Duodenal mucosa (tissue), 2 donors: ENCODE measurements around the gene LGALS12.
"Not testable (repeated sequence)": the region's sequence is repeated elsewhere in the genome, so short reads cannot be mapped to it uniquely, and the experiment has no call there.

Experiments used
- H3K27ac ChIP-seq: one replicate; pipeline ENCODE4 v1.7.0; 2013; ENCODE audit warnings: low read depth, low read length
- H3K27me3 ChIP-seq, 2 donors: one replicate each; pipeline ENCODE4 v1.7.0; 2013; ENCODE audit warnings: low read length in 2 of 2, control low read depth in 1 of 2; ENCODE audit not compliant: insufficient read depth in 2 of 2, control insufficient read depth in 1 of 2
- H3K36me3 ChIP-seq, 2 donors: one replicate each; pipeline ENCODE4 v1.7.0; 2013; ENCODE audit warnings: low read length in 2 of 2, control low read depth in 1 of 2; ENCODE audit not compliant: insufficient read depth in 2 of 2, control insufficient read depth in 1 of 2
- H3K4me1 ChIP-seq, 2 donors: one replicate each; pipeline ENCODE4 v1.7.0; 2013; ENCODE audit warnings: low read length in 2 of 2, control low read depth in 1 of 2; ENCODE audit not compliant: insufficient read depth in 2 of 2, control insufficient read depth in 1 of 2
- H3K4me3 ChIP-seq, 2 donors: one replicate each; pipeline ENCODE4 v1.7.0; 2013; ENCODE audit warnings: low read length in 2 of 2, low read depth in 1 of 2
- H3K9ac ChIP-seq, 2 donors: one replicate each; pipeline ENCODE4 v1.7.0; 2013; ENCODE audit warnings: low read length in 2 of 2, low read depth in 1 of 2
- H3K9me3 ChIP-seq, 2 donors: one replicate each; pipeline ENCODE4 v1.7.0; 2013; ENCODE audit warnings: low read length in 2 of 2, control low read depth in 1 of 2; ENCODE audit not compliant: control insufficient read depth in 1 of 2

The LGALS12 gene

GRCh38 chr11:63542506-63542905 lies 36.6 kb downstream of the LGALS12 start:
- H3K9ac ChIP-seq, H3K4me3 ChIP-seq, H3K27ac ChIP-seq, H3K9me3 ChIP-seq, H3K27me3 ChIP-seq: not testable (repeated sequence)
- peaks cover 3 to 35% of the 10 kb centered on the region in 2 donors for H3K36me3 ChIP-seq
- peaks cover 15 to 17% of the 10 kb centered on the region in 2 donors for H3K4me1 ChIP-seq

DNA sequence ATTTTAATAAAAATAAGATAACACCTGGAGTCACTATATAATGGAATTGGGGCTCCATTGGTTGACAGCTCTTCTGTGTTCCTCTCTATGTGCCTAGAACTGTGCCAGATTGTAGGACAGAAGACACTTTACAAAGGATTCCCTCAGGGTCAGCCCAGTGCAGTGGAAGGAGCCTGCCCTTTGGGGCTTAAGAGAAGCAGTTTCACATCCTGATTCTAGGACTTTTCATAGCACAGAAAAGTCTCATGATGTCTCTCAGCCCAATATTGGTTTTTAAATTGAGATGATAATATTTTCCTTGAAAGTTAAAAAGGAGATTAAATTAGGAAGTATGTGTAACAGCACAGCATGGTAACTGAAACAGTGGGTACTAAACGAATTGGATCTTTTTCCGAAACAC lies 37.8 kb downstream of the LGALS12 start:
- H3K9me3 ChIP-seq, result no peaks in the 10 kb centered on the region
- H3K27ac ChIP-seq, result no peak overlapping the region
- peaks cover 3 to 5% of the 10 kb centered on the region in 2 donors for H3K4me1 ChIP-seq
- H3K9ac ChIP-seq, result no peak overlapping the region
- H3K27me3 ChIP-seq, result no peaks in the 10 kb centered on the region
- H3K36me3 ChIP-seq, result peaks cover 3 to 35% of the 10 kb centered on the region in 2 donors
- no peak overlapping the region for H3K4me3 ChIP-seq

DNA sequence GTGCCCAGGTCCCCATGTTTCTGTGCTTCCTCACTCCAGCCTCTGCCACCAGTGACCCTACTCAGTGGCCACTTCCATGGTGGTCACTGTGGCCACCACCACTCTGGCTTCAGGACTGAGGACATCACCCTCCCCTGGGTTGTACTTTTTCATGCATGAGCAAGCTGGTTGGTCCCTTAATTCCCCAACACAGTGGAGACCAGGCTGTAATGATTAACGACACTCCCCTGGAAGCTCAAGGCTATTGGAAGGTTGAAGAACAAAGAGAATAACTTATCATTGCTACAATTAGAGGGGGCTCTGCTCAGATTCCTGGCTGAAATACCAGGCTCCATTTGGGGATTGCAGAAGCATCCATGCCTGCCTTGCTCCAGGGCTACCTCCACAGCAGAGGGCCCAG lies 41.2 kb downstream of the LGALS12 start:
- H3K9me3 ChIP-seq, result no peaks in the 10 kb centered on the region
- H3K4me1 ChIP-seq, result no peaks in the 10 kb centered on the region
- H3K27ac ChIP-seq, result no peak overlapping the region
- no peak overlapping the region for H3K4me3 ChIP-seq
- peaks cover 3 to 29% of the 10 kb centered on the region in 2 donors for H3K36me3 ChIP-seq
- no peaks in the 10 kb centered on the region for H3K27me3 ChIP-seq
- no peak overlapping the region for H3K9ac ChIP-seq

- Histone ChIP-seq H3K4me1 (no peaks in the 10 kb centered on the region), H3K9ac (no peak overlapping the region), H3K27ac (no peak overlapping the region), H3K27me3 (no peaks in the 10 kb centered on the region), H3K36me3 (peaks cover 3 to 29% of the 10 kb centered on the region in 2 donors), H3K9me3 (no peaks in the 10 kb centered on the region), H3K4me3 (no peak overlapping the region)
Measured at GRCh38 chr11:63548178-63548577, 42.3 kb downstream of the LGALS12 start.

- Histone ChIP-seq H3K4me3 (no peak overlapping the region), H3K27ac (no peak overlapping the region), H3K9me3 (no peaks in the 10 kb centered on the region), H3K4me1 (peaks cover 0 to 4% of the 10 kb centered on the region in 2 donors), H3K36me3 (peaks cover 3 to 28% of the 10 kb centered on the region in 2 donors), H3K9ac (no peak overlapping the region), H3K27me3 (no peaks in the 10 kb centered on the region)
Measured at GRCh38 chr11:63549411-63549810, 43.5 kb downstream of the LGALS12 start.

DNA sequence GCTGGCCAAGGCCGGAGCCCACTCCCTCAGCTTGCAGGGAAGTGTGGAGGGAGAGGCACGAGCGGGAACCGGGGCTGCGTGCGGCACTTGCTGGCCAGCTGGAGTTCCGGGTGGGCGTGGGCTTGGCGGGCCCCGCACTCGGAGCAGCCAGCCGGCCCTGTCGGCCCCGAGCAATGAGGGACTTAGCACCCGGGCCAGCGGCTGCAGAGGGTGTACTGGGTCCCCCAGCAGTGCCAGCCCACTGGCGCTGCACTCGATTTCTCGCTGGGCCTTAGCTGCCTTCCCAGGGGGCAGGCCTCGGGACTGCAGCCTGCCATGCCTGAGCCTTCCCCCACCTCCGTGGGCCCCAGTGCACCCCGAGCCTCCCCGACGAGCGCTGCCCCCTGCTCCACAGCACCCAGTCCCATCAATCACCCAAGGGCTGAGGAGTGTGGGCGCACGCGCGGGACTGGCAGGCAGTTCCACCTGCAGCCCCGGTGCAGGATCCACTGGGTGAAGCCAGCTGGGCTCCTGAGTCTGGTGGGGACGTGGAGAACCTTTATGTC lies 44.3 kb downstream of the LGALS12 start:
- H3K27ac ChIP-seq, H3K4me3 ChIP-seq, H3K9ac ChIP-seq, H3K9me3 ChIP-seq, H3K27me3 ChIP-seq, H3K4me1 ChIP-seq: not testable (repeated sequence)
- peaks cover 3 to 20% of the 10 kb centered on the region in 2 donors for H3K36me3 ChIP-seq

GRCh38 chr11:63551091-63551888 lies 45.4 kb downstream of the LGALS12 start:
- no peak overlapping the region for H3K27ac ChIP-seq
- H3K27me3 ChIP-seq, result no peaks in the 10 kb centered on the region
- peaks cover 3 to 9% of the 10 kb centered on the region in 2 donors for H3K36me3 ChIP-seq
- peaks cover 0 to 4% of the 10 kb centered on the region in 2 donors for H3K4me1 ChIP-seq
- no peak overlapping the region for H3K9ac ChIP-seq
- H3K9me3 ChIP-seq, result no peaks in the 10 kb centered on the region
- no peak overlapping the region for H3K4me3 ChIP-seq

DNA sequence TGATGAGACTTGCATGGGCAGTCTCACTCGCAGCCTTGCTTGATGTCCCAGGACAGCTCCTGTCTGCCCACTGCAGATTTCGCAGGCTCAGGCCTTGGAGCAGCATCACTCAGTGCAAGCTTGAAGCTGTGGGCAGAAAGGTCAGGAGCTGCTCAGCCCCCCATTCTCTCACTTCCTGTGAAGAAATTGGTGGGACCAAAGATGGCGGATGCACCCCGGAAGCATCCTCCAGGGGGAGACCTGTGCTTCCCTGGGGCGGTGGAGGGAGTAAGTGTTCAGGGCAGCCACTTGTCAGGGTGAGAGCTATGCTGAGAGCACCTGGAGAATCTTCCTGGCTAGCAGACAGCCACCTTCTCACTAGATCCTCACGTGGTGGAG lies 46.0 kb downstream of the LGALS12 start:
- H3K9ac ChIP-seq, result no peak overlapping the region
- H3K4me1 ChIP-seq, result peaks cover 0 to 4% of the 10 kb centered on the region in 2 donors
- H3K36me3 ChIP-seq, result peaks cover 0 to 3% of the 10 kb centered on the region in 2 donors
- H3K27me3 ChIP-seq, result no peaks in the 10 kb centered on the region
- no peak overlapping the region for H3K4me3 ChIP-seq
- no peak overlapping the region for H3K27ac ChIP-seq
- H3K9me3 ChIP-seq, result no peaks in the 10 kb centered on the region

- no peaks in the 10 kb centered on the region for H3K9me3 ChIP-seq
- no peak overlapping the region for H3K27ac ChIP-seq
- peaks cover 0 to 4% of the 10 kb centered on the region in 2 donors for H3K4me1 ChIP-seq
- H3K27me3 ChIP-seq, result no peaks in the 10 kb centered on the region
- H3K9ac ChIP-seq, result no peak overlapping the region
- H3K36me3 ChIP-seq, result no peaks in the 10 kb centered on the region
- no peak overlapping the region for H3K4me3 ChIP-seq
Measured at GRCh38 chr11:63552921-63553320, 47.0 kb downstream of the LGALS12 start.

DNA sequence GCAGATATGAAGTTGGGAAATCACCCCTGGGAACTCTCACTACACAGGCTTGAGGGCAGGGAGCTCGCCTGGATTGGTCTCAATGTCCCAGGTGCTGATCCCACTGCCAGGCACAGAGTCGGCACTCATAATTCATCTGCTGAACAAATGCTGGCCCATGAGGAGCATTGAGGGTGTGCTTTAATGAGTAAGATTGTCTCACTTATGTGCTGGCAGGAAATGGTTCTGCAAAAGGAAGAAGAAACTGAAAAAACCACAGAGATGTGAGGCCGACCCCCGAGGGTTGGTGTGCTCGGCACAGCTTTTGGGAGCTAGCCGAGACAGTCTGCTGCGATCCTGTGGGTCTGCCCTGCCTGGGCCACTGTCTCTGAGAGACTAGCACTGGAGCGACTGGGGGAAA lies 47.9 kb downstream of the LGALS12 start:
- Histone ChIP-seq H3K27ac (no peak overlapping the region), H3K36me3 (no peaks in the 10 kb centered on the region), H3K4me3 (no peak overlapping the region), H3K9ac (no peak overlapping the region), H3K27me3 (no peaks in the 10 kb centered on the region), H3K4me1 (peaks cover 0 to 4% of the 10 kb centered on the region in 2 donors), H3K9me3 (no peaks in the 10 kb centered on the region)
